Gastrocnemius medialis (tissue), 4 donors: Measurements from ENCODE around the gene HMGB2.

Source experiments
- POLR2A ChIP-seq, 2 donors: fragments of 450-650 bp; IDR thresholded peaks; one replicate each; pipeline ENCODE4 v1.6.1; 2017; ENCODE audit warnings: antibody characterized with exemption in 2 of 2, mild to moderate bottlenecking in 2 of 2, moderate library complexity in 2 of 2
- TF ChIP-seq, protein P1 (sequence below), 5 experiments: fragments of 450-650 bp in 3 of 5; fragments of 200-600 bp in 2 of 5; sonication (generic) in 2 of 5; IDR thresholded peaks in 4 of 5; conservative IDR thresholded peaks in 1 of 5; 1 replicate in 4 of 5; 2 replicates in 1 of 5; pipeline ENCODE4 v1.5.1; 2016 to 2019; ENCODE audit warnings: antibody characterized with exemption in 5 of 5, mild to moderate bottlenecking in 3 of 5, moderate library complexity in 3 of 5

DNA sequence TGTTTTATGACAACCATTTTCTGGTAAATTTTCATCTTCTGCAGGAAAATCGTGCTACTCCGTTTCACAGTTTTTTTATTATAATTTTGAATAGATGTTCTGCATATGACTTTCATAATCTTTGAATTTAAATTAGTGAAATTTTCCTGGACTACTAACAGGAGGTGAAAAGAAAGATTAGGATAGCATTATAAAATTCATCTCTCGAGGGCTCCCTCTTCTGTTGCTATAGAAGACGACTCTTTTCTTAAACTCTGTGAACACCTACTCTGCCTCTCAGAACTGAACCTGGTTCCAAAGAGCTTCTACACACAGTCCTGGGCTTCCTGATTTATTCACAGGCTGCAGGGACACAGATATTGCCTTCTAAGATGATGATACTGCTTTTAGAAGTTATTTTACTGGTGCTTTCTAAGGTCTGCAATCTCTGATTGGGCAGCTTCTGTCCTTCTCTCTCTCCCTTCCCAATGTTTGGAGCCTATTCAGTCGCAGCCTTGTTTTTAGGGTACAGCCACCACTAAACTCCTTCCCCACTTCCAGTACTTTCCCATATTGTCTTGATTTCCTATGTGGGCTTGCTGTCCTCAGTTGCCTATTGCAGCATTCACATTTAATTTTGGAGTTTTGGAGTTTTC, 26.5 kb upstream of the HMGB2 start:
- TF ChIP-seq POLR2A (IDR thresholded peaks at IDR 0.05), result no peak
- TF ChIP-seq, protein P1, sequence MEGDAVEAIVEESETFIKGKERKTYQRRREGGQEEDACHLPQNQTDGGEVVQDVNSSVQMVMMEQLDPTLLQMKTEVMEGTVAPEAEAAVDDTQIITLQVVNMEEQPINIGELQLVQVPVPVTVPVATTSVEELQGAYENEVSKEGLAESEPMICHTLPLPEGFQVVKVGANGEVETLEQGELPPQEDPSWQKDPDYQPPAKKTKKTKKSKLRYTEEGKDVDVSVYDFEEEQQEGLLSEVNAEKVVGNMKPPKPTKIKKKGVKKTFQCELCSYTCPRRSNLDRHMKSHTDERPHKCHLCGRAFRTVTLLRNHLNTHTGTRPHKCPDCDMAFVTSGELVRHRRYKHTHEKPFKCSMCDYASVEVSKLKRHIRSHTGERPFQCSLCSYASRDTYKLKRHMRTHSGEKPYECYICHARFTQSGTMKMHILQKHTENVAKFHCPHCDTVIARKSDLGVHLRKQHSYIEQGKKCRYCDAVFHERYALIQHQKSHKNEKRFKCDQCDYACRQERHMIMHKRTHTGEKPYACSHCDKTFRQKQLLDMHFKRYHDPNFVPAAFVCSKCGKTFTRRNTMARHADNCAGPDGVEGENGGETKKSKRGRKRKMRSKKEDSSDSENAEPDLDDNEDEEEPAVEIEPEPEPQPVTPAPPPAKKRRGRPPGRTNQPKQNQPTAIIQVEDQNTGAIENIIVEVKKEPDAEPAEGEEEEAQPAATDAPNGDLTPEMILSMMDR (IDR thresholded peaks at IDR 0.05 in 4 of 5, conservative IDR thresholded peaks at IDR 0.05 in 1 of 5), result no peak
